Fibroblast of skin of right quadriceps (primary cell): ENCODE data around the gene CCDC9.
"Not testable (repeated sequence)": the region's sequence is repeated elsewhere in the genome, so short reads cannot be mapped to it uniquely, and the experiment has no call there.

ENCODE experiments used
- DNase-seq: peaks from one replicate; pipeline ENCODE4 v3.0.0-alpha.2; 2013

The CCDC9 gene

GRCh38 chr19:47232422-47233211 lies 23.7 kb upstream of the CCDC9 start:
- DNase-seq, result peak; percentile 75

DNA sequence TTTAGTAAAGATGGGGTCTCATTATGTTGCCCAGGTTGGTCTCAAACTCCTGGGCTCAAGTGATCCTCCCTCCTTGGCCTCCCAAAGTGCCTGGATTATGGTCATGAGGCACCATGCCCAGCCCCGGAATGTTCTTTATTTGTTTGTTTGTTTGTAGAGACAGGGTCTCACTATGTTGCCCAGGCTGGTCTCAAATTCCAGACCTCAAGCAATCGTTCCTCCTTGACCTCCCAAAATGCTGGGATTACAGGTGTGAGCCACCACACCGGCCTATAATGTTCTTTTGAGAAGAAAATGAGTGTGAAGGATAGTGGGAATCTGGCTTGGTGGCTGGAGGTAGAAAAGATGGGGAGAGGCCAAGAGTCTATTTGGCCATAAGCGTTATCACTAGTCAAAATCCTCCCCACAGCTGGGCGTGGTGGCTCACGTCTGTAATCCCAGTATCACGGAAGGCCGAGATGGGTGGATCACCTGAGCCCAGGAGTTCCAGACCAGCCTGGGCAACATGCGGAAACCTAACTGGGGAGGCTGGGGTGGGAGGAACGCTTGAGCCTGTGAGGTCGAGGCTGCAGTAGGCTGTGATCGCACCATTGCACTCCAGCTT lies 20.2 kb upstream of the CCDC9 start:
- DNase-seq, result no peak

- no peak for DNase-seq
Observed at GRCh38 chr19:47239152-47239551, 17.2 kb upstream of the CCDC9 start.

DNA sequence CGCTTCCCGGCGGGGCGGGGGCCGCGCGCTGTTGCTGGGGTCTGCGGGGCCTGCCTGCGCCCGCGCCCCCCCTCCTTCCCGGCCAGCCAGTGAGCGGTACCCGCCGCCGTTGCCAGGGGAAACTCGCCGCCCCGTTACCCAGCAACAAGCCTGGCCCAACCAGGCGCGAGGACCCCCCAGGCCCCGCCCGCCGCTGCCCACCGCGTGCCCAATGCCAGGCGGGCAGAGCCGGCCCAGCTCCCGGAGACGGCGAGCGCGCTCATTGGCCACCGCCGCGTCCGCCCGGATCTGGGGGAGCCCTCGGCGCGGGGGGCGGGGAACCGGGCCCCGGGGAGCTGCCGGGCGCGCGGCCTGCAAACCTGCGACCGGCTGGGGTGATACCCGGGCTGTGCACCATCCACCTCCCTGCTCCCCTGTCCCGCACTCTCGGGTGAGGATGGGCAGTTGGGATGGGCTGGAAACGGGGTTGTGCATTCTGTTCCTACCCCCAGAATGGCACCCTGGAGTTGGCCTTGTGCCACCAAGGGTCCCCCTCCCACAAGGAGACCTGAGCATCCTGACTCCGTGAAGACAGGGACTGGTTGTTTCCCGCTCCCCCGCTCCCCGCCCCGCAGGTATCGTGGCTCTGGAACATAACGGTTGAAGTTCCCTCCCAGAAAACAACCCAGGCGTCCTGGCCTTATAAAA lies 16.6 kb upstream of the CCDC9 start:
- peak; percentile 52 for DNase-seq

DNA sequence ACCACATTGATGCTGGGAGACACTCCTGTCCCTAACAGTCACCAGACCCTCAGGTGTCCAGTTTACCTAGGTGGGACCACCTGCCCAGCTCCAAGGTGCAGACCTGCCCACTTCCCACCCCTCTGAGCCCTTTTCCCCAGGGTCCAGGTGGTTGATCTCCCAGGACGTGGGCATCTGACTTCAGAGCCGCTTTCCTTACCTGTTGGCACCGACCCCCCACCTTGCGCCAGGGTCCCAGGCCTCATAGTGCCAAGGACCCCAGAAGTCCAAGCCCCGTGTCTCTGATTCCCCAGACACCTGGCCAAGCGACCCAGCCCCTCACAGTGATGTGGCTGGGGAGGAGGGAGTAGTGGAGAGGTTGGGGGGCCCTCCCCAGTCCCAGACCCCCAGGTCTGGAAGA lies 15.8 kb upstream of the CCDC9 start:
- DNase-seq, result no peak

DNA sequence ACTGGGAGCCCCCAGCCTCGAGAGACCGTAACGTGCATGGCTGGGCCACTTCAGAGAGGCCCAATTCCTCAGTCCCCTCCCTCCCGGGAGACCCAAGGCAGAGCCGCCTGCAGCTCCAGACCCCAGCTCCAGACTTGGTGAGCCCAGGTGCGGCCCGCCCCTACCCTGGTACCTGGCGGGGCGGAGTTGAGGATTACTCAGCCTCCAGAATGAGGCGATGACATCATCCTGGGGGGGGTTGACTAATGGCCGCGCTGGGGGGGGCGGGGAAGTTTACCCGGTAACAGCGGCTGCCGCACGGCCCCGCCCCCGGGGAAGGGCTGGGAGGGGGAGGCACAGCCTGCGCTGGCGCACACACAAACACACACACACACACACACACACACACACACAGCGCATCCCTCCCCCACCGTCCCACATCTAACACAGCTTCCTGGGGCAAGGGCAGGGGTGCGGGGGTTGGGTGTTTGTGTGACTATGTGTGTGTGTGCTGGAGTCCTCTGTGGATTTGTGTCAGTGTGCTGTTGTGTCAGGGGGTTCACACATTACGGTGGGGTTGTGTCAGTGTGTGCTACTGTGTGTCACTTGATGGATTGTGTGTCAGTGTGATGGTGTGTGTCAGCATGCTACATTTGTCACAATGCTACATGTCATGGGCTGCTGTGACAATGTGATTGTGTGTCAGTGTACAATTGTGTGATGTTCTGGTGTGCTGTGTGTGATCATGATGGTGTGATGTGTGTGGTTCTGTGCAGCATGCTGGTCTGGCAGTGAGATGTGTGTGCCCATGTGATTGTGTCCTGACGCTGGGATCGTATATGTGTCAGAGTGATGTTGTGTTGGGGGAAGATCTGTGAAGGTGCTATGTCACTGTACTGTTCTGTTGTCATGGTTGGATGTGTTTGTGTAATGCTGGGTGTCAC lies 15.1 kb upstream of the CCDC9 start:
- DNase-seq, result peak; percentile 81

GRCh38 chr19:47241919-47242577 lies 14.3 kb upstream of the CCDC9 start:
- DNase-seq, result no peak

- DNase-seq, result no peak
Observed at GRCh38 chr19:47243364-47243775, 13.0 kb upstream of the CCDC9 start.

DNA sequence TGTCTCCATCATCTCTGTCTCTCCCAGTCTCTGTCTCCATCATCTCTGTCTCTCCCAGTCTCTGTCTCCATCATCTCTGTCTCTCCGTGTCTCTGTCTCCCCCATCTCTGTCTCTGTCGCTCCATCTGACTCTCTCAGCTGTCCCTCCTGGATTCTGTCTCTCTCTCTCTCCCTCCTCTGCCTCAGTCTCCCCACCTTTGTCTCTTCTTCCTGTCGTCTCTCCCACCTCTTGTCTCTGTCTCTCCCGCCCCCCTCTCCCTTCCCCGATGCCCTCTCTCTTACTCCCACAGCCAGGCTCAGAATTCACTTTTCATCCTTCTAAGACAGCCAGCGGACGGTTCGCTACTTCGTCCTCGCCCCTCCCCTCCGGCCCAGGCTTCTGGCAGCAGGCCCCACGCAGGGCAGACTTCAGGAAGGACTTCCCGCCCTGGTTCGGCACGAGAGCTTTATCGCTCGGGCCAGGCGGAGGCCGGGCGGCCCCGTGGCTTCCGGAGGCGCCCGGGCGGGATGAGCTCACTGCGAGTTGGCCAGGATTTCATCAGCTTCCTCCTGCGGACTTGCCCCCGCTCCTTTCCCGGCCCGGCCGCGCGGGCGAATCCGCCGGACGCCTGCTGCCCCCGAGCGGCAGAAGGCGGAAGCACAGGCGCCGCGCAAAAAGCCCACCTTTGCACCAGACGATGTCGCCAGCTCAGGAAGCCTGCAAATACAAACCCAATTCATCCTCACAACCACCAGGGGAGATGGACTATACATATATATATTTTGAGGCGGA lies 12.4 kb upstream of the CCDC9 start:
- peak; percentile 98 for DNase-seq

DNA sequence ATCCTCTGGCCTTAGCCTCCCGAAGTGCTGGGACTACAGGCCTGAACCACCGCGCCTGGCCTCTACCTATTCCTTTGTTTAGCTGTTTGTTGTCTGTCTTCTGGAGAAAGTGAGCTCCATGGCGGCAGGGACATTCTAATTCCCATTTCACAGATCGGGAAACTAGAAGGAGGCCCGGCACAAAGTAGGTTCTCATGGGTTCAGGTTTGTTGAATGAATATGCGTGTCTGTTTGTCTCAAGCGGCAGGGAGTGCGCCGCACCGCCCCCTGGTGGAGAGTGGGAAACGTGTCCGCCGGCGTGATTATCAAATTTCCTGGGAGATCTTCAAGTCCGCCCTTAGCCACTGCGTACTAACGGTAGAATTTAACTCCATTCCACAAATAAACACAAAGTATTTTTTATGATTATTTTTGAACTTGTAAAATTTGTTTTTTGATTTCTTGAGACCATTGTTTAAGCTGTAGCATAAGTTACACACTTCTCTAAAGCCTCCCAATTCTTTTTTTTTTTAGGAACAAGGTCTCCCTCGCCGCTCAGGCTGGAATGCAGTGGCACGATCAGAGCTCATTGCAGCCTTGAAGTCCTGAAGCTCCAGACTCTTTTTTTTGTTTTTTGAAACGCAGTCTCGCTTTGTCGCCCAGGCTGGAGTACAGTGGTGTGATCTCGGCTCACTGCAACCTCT lies 8.9 kb upstream of the CCDC9 start:
- DNase-seq, result peak; percentile 72

DNA sequence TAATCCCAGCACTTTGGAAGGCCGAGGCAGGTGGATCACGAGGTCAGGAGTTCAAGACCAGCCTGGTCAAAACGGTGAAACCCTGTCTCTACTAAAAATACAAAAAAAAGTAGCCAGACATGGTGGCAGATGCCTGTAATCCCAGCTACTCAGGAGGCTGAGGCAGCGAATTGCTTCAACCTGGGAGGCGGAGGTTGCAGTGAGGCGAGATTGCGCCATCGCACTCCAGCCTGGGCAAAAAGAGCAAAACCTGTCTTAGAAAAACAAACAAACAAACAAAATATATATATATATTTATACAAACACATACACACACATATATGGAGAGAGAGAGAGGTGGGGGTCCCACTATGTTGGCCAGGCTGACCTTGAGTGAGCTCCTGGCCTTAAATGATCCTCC lies 3.3 kb upstream of the CCDC9 start:
- not testable (repeated sequence) for DNase-seq

DNA sequence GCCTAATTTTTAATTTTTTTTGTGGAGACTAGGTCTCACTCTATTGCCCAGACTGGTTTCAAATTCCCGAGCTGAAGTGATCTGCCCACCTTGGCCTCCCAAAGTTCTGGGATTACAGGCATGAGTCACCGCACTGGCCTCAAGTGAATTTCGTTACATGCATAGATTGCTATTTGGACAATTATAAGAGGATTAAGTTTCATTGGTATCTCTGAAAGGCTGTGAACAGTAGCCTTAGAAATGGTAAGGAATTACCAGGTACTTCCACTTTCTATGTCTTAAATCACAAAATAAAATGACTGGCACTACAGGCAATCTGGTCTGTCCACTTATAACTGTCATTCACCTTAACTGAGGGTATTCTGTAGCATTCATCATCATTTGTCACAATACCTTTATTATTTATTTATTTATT lies 2.9 kb upstream of the CCDC9 start:
- peak; percentile 94 for DNase-seq

- no peak for DNase-seq
Observed at GRCh38 chr19:47253970-47254369, 2.4 kb upstream of the CCDC9 start.

DNA sequence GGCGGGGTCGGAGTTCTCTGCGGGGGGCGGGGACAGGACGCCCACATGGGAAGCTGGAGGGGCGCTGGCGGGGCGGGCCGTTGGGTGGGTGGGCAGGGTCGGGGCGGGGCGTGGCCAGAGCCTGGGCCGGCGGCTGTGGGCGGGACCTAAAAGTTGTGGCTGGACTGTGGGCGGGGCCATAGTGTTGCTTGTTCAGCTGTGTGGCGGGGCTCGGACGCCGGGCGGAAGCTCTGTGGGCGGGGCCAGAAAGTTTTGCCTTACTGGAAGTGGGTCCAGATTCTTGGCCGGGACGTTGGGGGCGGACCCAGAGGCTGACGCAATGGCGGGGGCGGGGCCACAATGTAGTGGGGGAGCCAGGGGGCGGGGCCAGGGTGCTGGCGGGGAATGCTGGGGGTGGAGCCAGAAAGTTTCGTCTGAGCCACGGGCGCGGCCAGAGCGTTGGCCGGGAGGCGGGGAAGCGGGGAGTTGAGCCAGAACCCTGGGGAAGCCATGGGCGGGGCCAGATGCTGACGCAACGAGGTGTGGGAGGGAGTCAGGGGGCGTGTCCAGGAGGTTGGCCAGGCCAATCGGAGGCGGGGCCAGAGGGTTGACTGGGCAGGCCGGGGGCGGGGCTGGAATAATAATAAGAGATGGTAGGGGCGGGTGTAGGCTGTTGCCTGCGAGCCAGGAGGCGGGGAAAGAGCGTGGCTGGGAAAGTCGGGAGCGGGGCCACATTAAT lies 527 bp downstream of the CCDC9 start:
- DNase-seq, result peak; percentile 99

GRCh38 chr19:47257411-47258169 lies 1.3 kb downstream of the CCDC9 start:
- no peak for DNase-seq

- no peak for DNase-seq
Observed at GRCh38 chr19:47258434-47258833, 2.1 kb downstream of the CCDC9 start.

DNA sequence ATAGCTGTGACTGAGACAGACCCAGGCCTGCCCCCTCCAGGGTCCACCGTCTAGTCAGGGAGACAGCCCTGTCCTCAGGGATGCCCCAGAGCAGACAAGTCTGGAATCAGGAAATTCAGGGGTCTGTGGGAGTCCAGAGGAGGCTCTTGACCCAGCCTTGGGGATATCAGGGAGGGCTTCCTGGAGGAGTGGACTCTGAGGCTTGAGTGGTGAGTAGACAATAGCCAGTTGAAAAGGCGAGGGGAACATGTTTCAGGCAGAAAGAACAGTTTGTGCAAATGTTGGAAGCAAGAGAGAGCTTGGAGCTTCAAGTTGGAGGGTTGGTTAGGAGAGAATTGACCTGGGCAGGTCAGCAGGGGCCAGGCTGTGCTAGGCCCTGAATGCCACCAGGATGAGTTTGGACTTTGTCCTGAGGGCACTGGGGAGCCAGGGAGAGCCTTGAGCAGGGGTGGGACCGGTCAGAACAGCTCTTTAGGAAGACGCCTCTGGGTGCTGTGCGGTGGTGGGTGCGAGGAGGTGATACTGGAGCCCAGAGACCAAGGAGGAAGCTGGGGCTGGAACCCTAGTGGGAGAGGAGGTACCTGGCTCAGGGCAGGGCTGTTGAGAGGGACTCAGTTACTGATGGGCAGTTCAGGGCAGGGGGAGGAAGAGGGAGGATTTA lies 2.7 kb downstream of the CCDC9 start:
- no peak for DNase-seq

- no peak for DNase-seq
Observed at GRCh38 chr19:47260476-47260875, 4.2 kb downstream of the CCDC9 start.
